ENCODE measurements around the gene GOLGB1.
A peak's percentile ranks its signal among the peaks of the same experiment; 100 is the strongest.
"Not testable (repeated sequence)": the region's sequence is repeated elsewhere in the genome, so short reads cannot be mapped to it uniquely, and the experiment has no call there.

Gene GOLGB1

GRCh38 chr3:121757087-121757811, 7.7 kb upstream of the GOLGB1 start:
- DNase-seq (ENCODE audit: low read depth): peak; percentile 19
- H3K4me3 ChIP-seq (ENCODE audit: low read depth, low read length): no peak overlapping the region
- TF ChIP-seq CTCF (conservative IDR thresholded peaks at IDR 0.05; ENCODE audit: low read depth, low read length): no peak

GRCh38 chr3:121752772-121753171, 3.2 kb upstream of the GOLGB1 start:
- DNase-seq (ENCODE audit: low read depth): no peak
- TF ChIP-seq CTCF (conservative IDR thresholded peaks at IDR 0.05; ENCODE audit: low read depth, low read length): no peak
- H3K4me3 ChIP-seq (ENCODE audit: low read depth, low read length): no peak overlapping the region

- no peak for DNase-seq (ENCODE audit: low read depth)
- no peak for TF ChIP-seq CTCF (conservative IDR thresholded peaks at IDR 0.05; ENCODE audit: low read depth, low read length)
- H3K4me3 ChIP-seq (ENCODE audit: low read depth, low read length): no peak overlapping the region
These were observed 2.7 kb upstream of the GOLGB1 start for GRCh38 chr3:121752261-121752660.

GRCh38 chr3:121750087-121750415, 510 bp upstream of the GOLGB1 start:
- peak; percentile 10 for DNase-seq (ENCODE audit: low read depth)
- TF ChIP-seq CTCF (conservative IDR thresholded peaks at IDR 0.05; ENCODE audit: low read depth, low read length): no peak
- H3K4me3 ChIP-seq (ENCODE audit: low read depth, low read length): peak overlapping the region; percentile 67

- H3K4me3 ChIP-seq (ENCODE audit: low read depth, low read length): peak overlapping the region; percentile 85
- no peak for TF ChIP-seq CTCF (conservative IDR thresholded peaks at IDR 0.05; ENCODE audit: low read depth, low read length)
- peak; percentile 76 for DNase-seq (ENCODE audit: low read depth)
These were observed 763 bp downstream of the GOLGB1 start for GRCh38 chr3:121748680-121749275.

- H3K4me3 ChIP-seq (ENCODE audit: low read depth, low read length): peak overlapping the region; percentile 85
- no peak for TF ChIP-seq CTCF (conservative IDR thresholded peaks at IDR 0.05; ENCODE audit: low read depth, low read length)
- no peak for DNase-seq (ENCODE audit: low read depth)
These were observed 1.6 kb downstream of the GOLGB1 start for GRCh38 chr3:121747976-121748375.

- not testable (repeated sequence) for H3K4me3 ChIP-seq (ENCODE audit: low read depth, low read length)
These were observed 6.4 kb downstream of the GOLGB1 start for GRCh38 chr3:121743106-121743505.

More at GRCh38 chr3:121743106-121743505, 6.4 kb downstream of the GOLGB1 start:
- DNase-seq (ENCODE audit: low read depth): not testable (repeated sequence)
